GM12801 (cell line): ENCODE data around the gene POU6F2.

Experiments used
- TF ChIP-seq, protein P1 (sequence below): IDR thresholded peaks from one replicate; pipeline ENCODE4 v1.5.1; 2011; ENCODE audit warnings: control low read depth; ENCODE audit not compliant: insufficient read length; ENCODE audit errors: extremely low read depth

The POU6F2 gene

DNA sequence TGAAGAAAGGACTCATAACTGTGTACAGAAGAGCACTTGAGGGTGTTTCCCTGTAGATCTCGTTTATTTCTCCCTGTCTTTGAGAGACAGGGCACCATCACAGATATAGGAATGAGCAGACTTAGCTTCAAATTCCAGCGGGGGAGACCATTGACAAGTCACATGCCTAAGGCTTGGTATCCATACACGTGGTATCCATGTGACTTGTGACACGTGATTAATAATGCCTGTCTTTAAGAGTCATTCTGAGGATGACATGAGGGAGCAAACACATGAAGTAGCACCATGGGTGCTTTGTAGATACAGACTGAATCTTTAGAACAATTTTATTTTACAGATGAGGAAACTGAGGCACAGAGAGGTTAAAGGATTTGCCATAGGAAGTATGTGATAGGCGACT, 292.3 kb downstream of the POU6F2 start:
- TF ChIP-seq, protein P1, sequence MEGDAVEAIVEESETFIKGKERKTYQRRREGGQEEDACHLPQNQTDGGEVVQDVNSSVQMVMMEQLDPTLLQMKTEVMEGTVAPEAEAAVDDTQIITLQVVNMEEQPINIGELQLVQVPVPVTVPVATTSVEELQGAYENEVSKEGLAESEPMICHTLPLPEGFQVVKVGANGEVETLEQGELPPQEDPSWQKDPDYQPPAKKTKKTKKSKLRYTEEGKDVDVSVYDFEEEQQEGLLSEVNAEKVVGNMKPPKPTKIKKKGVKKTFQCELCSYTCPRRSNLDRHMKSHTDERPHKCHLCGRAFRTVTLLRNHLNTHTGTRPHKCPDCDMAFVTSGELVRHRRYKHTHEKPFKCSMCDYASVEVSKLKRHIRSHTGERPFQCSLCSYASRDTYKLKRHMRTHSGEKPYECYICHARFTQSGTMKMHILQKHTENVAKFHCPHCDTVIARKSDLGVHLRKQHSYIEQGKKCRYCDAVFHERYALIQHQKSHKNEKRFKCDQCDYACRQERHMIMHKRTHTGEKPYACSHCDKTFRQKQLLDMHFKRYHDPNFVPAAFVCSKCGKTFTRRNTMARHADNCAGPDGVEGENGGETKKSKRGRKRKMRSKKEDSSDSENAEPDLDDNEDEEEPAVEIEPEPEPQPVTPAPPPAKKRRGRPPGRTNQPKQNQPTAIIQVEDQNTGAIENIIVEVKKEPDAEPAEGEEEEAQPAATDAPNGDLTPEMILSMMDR, result no peak

DNA sequence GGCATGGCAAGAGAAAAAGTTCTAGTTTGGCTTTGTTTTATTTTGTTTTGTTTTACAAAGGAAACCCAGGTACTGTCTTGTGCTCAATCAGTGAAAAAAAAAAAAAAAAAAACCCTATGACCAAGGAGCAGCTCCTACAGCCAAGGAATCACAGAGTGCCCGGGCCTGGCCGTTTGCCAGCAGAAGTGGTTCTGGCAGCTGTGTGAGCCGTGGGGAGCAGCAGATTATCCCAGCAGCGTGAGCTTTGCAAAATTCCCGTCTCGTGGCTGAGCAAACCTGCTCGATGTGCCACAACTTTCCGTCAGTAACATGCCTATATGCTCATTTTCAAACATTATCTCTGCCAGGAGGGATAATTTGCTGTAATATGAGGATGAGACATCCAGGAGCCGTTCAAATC, 293.7 kb downstream of the POU6F2 start:
- TF ChIP-seq, protein P1, result no peak

DNA sequence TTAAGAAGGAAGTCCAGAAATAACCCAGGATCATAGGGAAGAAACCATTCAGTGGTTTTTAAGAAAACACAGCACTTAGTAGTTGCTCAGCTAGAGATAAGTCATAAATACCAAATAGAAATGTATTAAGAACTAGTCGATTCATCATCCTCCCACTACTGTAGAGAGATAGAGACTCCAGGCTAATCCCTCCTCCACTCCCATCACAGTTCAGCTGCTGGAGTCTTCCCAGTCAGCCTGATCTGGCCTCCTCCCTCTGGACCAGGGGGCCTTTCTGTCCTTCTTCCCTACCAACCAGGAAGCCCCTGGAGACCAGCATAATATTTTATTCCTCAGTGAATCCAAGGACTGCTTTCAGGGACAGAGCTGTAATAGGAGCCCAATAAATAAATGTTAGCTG, 294.4 kb downstream of the POU6F2 start:
- TF ChIP-seq, protein P1, result no peak

DNA sequence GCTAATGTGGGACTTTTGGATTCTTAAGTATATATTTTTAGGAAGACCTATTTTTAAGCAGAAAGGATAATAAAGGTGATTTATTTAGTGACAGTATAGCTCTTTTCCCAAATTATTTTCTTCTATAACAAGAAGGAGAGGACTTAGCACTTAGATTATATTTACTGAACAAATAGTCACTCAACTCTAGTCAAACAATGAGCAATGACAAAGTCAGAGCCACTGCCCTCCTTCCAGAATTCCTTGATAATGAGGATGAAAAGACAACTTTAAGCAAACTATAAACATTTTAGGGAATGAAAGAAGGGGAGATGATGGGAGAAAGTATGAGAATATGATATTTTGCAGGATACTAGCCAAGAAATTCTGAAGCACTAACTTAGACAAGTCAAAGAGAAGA, 295.0 kb downstream of the POU6F2 start:
- TF ChIP-seq, protein P1, result no peak

DNA sequence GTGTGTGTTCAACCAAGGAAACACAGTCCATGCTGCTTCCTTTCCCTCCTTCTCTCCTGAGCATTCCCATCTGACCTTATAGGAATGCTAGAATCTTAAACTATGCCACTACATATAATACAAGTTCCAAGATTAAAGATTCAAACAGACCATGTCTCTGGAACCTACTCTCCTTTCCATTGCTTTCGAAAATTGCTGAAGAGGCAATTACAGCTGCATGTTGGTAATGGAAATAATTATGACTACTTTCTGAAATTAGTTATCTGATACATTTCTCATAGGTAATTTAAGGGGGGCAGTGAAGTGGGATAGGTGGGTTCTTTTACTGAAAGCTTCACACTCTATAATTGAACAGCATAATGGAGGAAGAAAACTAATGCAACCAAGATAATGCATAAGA, 302.6 kb downstream of the POU6F2 start:
- TF ChIP-seq, protein P1, result no peak

DNA sequence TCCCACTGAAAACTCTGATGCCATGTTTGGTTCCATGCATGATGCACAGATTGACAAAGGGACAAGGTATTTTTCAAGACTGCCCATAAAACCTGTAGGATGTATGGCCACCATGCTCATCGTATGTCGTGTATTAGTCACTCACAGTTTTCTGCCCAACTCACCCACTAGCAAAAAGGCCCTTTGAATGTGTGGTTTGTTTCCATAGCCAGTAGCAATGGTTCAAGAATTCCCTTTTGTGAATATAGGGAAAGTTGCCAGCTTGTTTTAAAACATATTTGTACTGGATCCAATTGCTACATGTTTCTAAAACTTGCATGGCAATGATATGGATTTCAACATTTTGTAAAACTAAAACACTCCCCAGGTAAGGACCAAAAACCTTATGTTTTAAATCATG, 307.5 kb downstream of the POU6F2 start:
- TF ChIP-seq, protein P1, result no peak

DNA sequence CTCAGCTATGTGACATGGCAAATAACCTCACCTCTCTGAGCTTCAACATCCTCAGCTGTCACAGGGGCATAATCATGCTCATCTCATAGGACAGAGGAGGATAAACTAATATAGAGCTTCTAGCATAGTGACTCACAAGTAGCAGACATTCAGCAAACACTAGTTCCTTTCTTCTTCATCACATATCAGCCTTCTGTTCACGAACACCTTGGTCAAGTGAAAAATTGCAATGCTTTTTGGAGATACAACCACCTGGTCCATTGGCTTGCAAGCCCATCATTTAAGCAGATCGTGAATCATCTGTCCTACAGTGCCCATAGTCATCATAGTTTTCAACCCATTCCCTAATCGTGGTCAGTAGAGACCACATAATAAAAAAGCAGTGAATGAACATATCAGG, 310.6 kb downstream of the POU6F2 start:
- TF ChIP-seq, protein P1, result no peak

DNA sequence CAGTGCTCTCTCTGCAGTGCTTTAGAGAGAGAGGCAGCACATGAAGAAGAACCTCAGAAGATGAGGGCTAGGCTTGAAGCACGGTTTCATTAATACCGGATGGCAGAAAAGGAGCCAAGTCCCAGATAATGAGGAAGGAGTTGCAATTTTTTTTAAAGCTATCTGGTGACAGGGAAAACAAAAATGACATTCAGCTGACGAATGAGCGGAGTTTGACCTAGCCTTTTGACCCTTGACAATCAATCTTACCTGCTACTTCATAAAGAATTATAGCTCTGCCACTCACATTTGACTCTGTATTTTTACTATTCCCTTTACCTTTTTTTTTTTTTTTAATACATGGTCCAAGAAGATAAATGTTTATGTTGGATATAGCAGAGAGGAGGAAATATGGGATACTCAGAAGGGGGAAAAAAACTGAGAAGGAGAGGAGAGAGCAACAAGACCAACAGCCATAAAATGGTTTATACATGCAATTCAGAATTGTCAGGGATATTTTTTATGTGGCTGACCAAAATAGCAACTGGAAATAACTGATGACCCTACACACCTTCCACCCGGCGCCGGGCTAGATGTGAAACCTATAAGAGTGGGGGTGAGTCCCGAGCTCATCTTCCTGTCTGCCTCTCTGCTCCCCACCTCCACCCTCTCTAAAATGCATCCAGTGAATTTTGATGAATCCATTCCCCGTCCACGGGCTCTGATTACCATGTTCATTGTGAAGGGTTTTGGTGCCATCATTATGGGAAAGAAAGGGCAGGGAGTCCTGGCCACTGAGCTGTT, 314.1 kb downstream of the POU6F2 start:
- TF ChIP-seq, protein P1, result no peak
